GM12875 (cell line): ENCODE data around the gene KLHDC7B.

ENCODE experiments used
- H3K4me3 ChIP-seq: one replicate; pipeline ENCODE4 v1.5.1; 2011; ENCODE audit warnings: low read depth, low read length, control low read depth
- TF ChIP-seq, protein P1 (sequence below): IDR thresholded peaks from 2 replicates; pipeline ENCODE4 v1.5.1; 2011; ENCODE audit warnings: low read depth, mild to moderate bottlenecking, control low read depth, inconsistent platforms, low read length, moderate library complexity, borderline replicate concordance; ENCODE audit not compliant: insufficient read depth

The KLHDC7B gene

DNA sequence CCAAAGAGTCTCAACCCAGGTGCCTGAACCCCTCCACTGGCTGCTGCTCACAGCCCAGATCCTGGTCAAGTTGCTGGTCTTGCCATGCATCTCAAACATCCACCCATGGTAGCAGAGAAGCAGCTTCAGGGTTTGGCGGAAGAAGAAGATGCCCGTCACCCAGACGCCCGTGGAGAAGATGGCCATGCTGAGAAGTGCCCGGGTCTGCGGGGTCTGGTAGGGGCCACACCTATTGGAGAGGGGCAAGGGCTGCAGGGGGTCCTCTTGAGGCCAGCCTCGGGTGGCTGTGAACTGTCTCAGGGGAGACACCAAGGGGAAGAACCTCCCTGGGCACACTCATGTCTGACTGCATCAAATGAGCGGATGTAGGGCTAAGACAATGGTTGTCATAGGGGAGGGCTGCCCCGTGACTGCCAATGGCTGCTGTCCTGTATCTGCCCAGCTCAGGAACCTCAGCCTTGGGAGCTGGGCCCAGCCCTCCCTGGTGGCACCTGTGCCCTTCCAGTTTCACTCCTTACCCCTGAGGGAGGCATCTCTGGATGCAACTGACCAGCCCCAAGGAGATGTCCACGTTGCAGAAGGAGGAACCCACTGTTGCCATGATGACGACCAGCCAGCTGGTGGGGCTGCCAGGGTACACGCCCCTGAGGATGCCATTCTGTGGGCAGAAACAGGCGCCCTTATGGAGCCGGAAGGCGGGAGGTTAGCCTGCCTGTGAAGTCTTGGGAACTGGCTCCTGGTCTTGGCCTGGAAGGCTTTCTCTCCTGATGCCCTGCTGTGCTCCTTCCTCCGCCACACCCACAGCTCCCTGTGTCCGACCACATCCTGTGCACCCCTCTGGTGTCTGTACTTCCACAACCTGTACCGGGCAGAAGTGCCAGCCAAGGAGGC lies 31.4 kb downstream of the KLHDC7B start:
- no peak overlapping the region for H3K4me3 ChIP-seq
- TF ChIP-seq, protein P1, sequence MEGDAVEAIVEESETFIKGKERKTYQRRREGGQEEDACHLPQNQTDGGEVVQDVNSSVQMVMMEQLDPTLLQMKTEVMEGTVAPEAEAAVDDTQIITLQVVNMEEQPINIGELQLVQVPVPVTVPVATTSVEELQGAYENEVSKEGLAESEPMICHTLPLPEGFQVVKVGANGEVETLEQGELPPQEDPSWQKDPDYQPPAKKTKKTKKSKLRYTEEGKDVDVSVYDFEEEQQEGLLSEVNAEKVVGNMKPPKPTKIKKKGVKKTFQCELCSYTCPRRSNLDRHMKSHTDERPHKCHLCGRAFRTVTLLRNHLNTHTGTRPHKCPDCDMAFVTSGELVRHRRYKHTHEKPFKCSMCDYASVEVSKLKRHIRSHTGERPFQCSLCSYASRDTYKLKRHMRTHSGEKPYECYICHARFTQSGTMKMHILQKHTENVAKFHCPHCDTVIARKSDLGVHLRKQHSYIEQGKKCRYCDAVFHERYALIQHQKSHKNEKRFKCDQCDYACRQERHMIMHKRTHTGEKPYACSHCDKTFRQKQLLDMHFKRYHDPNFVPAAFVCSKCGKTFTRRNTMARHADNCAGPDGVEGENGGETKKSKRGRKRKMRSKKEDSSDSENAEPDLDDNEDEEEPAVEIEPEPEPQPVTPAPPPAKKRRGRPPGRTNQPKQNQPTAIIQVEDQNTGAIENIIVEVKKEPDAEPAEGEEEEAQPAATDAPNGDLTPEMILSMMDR, result no peak

DNA sequence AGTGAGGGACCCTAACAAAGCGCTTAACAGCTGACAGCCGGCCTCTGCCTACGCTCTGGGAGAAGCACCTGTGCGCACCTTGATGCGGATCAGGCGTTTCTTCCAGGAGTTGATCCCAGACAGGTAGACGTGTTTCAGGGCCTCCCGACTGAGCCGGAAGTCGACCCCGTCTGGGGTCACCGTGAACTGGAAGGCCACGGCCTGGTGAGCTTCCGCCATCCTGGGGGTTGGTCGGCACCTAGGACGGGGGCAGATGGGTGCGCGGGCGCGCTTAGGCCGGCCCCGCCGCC lies 31.9 kb downstream of the KLHDC7B start:
- TF ChIP-seq, protein P1, result no peak
- H3K4me3 ChIP-seq, result no peak overlapping the region

DNA sequence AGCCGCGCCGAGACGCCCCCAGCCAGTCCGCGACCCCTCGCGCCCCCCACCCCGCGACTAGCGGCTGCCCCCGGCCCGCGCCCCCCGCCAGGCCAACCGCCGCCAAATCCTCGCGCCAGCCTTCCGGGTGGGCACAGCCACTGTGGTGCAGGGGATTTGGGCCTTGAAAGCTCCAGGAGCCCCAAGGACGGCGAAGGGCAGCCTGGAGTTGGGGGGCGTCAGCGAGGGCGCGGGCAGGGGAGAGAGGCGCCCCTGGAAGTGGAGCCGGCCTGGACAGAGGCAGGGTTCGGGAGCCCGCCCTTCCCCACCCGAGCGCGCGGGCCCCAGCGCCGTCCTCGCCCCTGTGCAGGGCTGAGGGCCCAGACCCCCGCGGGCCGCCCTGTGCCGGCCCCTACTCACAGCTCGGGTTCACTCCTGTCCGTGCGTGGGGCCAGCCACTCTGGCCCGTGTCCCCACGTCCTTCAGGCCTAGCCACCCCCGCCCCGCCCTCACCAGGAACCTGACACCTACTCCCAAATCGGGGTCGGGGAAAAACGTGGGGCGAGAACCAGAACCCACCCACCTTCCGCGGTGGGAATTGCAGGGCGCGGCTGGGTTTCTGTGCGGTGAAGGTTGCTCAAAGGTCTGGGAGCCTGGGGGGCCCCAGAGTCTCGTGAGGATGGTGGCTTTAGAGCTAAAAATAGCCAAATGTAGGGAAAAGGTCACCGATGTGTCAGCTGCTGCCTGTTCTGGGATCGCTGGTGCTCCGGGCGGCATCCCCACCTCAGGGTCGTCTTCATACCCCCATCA lies 32.5 kb downstream of the KLHDC7B start, which contains the start of gene CPT1B:
TSS of gene CPT1B (minus strand) at position 441 of the 789 bp plus-strand sequence. CDS start 512 bp downstream, outside the sequence.
- TF ChIP-seq, protein P1, result no peak
- H3K4me3 ChIP-seq, result no peak within 1 kb of the TSS

DNA sequence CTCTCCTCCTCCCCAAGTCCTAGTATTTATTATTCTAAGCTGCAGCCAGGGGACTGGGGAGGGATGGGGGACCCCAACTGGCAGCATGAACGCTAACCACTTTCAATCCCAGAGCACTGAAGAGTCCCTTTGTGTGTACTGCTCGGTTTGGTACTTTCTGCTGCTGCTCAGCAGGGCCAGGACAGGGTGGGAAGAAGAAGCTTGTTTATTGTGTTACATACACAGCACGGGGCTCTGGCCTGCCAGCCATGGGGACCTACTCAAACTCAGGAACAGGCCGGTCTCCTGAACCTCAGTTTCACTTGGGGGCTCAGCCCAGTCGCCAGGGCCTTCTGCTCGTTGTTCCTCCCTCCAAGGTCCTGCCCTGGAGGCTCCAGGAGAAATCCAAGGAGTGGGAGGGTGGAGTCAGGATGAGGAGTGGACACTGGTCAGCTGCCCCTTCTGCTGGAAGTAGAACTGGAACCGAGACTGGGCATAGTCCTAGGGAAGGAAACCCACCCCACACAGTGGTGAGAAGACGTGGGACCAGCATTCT lies 33.1 kb downstream of the KLHDC7B start:
- H3K4me3 ChIP-seq, result no peak overlapping the region
- TF ChIP-seq, protein P1, result no peak

DNA sequence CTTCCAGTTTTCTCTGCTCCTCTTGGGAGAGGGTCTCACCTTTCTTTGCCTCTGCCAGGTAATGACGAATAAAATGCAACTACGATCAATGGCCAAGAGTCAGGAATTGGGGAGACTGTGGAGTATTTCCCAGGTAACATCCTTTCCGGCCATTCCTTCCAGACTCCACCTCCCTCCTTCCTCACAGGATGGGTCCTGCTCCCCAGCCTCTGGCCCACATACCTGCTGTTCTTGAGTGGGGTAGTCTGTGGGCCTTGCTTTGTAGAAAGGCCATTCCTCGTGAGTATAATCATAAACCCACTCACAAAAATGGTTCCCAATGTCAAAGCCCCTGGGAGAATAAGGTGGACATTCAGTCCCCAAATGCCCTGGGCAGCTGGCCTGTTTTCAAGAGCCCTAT lies 34.1 kb downstream of the KLHDC7B start:
- TF ChIP-seq, protein P1, result no peak
- H3K4me3 ChIP-seq, result no peak overlapping the region

DNA sequence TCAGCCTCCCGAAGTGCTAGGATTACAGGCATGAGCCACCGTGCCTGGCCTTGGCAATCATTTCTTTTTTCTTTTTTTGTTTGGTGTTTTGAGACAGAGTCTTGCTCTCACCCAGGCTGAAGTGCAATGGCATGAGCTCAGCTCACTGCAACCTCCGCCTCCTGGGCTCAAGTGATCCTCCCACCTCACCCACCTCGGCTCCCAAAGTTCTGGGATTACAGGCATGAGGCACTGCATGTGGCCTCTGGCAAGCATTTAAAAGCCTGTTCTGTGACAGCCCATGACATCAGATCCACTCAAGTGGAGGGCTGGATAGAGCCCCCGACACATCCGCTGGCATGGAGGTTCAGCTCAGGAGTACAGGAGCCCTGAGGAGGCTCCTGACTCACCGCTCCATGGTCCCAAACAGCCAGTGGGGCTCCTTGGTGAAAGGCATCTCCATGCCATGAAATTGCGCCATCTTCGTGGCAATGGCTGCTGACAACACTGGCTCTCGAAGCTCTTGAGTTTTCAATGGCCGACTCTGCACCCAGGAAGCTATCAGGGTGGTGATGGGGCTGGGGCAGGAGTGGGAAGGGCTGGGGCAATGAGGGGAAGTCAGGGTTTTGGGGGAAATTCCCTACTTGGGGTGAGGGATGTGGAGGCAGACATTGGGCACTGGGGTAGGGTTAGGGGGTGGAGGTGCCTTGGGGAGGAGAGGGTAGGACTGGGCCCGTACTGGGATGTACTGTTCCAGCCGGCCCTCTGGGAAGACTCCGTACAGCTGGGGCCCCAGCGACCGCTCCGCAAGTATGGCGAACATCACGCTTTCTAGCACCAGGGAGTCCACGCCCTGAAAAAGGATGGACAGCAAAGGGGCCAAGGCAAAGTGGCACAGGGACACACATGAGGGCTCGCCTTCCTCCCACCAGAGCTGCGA lies 35.6 kb downstream of the KLHDC7B start:
- H3K4me3 ChIP-seq, result peak overlapping the region; percentile 95
- TF ChIP-seq, protein P1, result no peak
